HG03103 (cell line): ENCODE data around the gene METTL18.
A peak's percentile ranks its signal among the peaks of the same experiment; 100 is the strongest.
"Not testable (repeated sequence)": the region's sequence is repeated elsewhere in the genome, so short reads cannot be mapped to it uniquely, and the experiment has no call there.

Experiments used
- ATAC-seq: cut with Tn5 transposase; IDR thresholded peaks from one replicate; pipeline ENCODE4 v1.9.1; 2021; ENCODE audit warnings: low read depth; ENCODE audit not compliant: unreplicated experiment

Gene METTL18

GRCh38 chr1:169794530-169795416 is at the start of gene METTL18:
METTL18 (minus strand) TSS chr1:169794907; CDS start chr1:169793695, 1,212 bp downstream.
- ATAC-seq: peak; percentile 90

- no peak for ATAC-seq
These were observed 44.2 kb upstream of the METTL18 start for GRCh38 chr1:169838942-169839341.

GRCh38 chr1:169836198-169836597 is 41.5 kb upstream of the METTL18 start:
- no peak for ATAC-seq

GRCh38 chr1:169835647-169836046 is 40.9 kb upstream of the METTL18 start:
- ATAC-seq: no peak

GRCh38 chr1:169834869-169835268 is 40.2 kb upstream of the METTL18 start:
- ATAC-seq: no peak

- no peak for ATAC-seq
These were observed 38.6 kb upstream of the METTL18 start for GRCh38 chr1:169833179-169833901.

GRCh38 chr1:169829671-169830070 is 35.0 kb upstream of the METTL18 start:
- ATAC-seq: no peak

GRCh38 chr1:169824153-169824552 is 29.4 kb upstream of the METTL18 start:
- no peak for ATAC-seq

- no peak for ATAC-seq
These were observed 26.8 kb upstream of the METTL18 start for GRCh38 chr1:169821500-169821899.

- no peak for ATAC-seq
These were observed 21.9 kb upstream of the METTL18 start for GRCh38 chr1:169816617-169817016.

- no peak for ATAC-seq
These were observed 19.6 kb upstream of the METTL18 start for GRCh38 chr1:169814265-169814664.

- ATAC-seq: no peak
These were observed 17.4 kb upstream of the METTL18 start for GRCh38 chr1:169812131-169812530.

- ATAC-seq: not testable (repeated sequence)
These were observed 16.8 kb upstream of the METTL18 start for GRCh38 chr1:169811418-169812035.

GRCh38 chr1:169809370-169810095 is 14.8 kb upstream of the METTL18 start:
- ATAC-seq: peak; percentile 58

GRCh38 chr1:169804941-169805340 is 10.2 kb upstream of the METTL18 start:
- ATAC-seq: no peak

GRCh38 chr1:169802888-169803287 is 8.2 kb upstream of the METTL18 start:
- no peak for ATAC-seq

- no peak for ATAC-seq
These were observed 2.6 kb upstream of the METTL18 start for GRCh38 chr1:169797281-169797680.

GRCh38 chr1:169796274-169796810 is 1.6 kb upstream of the METTL18 start:
- ATAC-seq: no peak

GRCh38 chr1:169795687-169796086 is 980 bp upstream of the METTL18 start:
- ATAC-seq: no peak

- no peak for ATAC-seq
These were observed 977 bp downstream of the METTL18 start for GRCh38 chr1:169793730-169794129.
